ENCODE data around the gene ALDH1A1.

The ALDH1A1 gene

DNA sequence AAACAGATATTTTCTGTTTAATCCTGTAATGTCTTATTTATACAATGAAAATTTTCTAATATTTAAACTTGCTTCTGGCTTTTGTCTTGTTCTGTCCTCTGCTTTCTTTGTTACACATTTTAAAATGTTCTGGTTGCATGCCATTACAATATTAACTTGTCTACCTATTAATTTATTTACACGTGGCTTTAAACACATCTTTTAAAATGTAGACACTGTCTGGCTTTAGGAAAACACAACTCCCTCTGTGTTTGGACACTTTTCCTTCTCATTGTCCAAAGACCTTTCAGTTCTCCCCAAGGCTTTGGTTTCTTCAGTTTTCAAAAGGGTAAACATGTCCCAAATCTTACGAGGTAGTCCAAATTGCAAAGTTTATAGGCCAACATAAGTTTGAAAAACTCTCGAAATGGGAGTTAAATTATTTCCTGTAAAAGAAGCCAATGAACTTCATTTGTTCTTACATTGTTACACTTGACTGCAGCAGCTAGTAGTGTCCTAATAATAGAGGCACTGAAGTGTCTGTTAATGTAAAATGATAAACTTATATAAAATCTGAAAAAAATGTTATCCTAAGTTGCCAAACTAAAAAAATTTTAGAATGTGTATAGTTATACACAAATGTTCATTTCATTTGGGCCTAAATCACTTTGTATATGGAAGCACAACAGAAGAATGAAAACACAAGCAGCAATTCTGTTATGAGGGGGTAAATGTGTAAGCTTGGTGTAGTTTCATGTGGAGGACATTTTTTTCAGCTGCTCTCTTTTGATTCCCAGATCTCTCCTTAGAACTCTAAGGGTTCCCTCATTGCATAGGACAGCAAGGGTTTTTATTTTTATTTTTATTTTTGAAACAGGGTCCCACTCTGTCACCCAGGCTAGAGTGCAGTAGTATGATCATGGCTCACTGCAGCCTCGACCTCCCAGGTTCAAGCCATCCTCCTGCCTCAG is 53.8 kb downstream of the ALDH1A1 start:
- DNase-seq (ENCODE audit: extremely low read depth in 1 of 2, low read depth in 1 of 2), result no peak

DNA sequence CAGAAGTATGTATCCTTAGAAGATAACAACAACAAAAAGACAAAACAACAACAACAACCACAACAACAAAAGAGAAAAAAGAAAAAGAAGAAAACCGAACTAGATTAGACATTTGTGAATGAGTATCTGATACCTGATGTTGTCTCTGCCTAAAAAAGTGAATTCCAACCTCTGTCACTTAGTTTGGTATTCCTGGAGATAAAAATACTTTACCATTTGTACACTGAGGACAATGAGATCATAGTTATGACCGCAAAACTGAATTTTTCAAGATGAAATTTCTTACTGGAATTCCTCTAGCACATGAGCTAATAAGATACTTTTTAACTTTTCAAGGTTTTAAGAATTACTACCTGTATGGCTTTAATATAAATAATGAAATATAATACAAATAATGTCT is 54.5 kb downstream of the ALDH1A1 start:
- DNase-seq (ENCODE audit: extremely low read depth in 1 of 2, low read depth in 1 of 2), result no peak

DNA sequence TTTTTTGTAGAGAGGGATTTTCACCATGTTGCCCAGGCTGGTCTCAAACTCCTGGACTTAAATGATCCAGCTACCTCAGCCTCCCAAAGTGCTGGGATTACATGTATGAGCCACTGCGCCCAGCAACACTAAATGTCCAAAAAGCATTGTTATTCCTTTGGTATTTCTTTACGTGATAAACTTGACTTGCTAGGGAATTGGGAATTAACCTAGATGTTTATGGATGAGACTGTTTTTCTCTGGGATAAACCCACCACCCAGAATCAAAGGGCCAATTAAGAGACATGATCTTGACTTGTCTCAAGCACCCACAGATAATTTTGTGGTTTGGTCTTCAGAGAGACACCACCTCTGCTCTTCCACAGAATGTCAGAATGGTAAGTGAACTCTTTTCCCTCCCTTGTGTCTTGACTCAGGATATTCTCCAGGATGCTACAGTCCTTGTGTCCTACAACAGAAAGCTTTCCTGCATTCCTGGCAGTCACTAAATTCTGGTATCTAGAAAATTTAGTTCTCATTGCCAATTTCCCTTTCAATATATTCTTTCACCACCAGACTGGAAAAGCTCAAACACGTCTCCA is 55.7 kb downstream of the ALDH1A1 start:
- no peak for DNase-seq (ENCODE audit: extremely low read depth in 1 of 2, low read depth in 1 of 2)

GRCh38 chr9:72896439-72896838 is 56.4 kb downstream of the ALDH1A1 start:
- no peak for DNase-seq (ENCODE audit: extremely low read depth in 1 of 2, low read depth in 1 of 2)

GRCh38 chr9:72895122-72895521 is 57.7 kb downstream of the ALDH1A1 start:
- DNase-seq (ENCODE audit: extremely low read depth in 1 of 2, low read depth in 1 of 2), result no peak

DNA sequence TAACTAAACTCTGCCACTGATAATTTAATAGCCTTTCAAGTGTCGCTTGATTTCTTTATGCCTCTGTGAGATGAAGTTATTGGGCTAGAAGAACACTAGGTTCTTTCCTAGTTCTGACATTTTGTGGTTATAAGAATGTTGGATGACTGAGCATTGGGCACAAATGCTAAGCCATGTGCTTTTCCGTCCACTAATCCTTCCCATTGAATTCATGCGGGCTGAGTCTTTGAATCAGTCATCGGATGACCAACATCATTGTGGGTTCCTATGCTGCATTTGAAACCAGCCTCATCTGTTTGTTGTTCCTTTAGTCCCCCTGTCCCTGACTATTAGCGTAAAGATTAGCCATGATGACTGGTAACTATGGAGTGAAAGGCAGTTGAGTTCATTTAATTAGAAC is 58.5 kb downstream of the ALDH1A1 start:
- no peak for DNase-seq (ENCODE audit: extremely low read depth in 1 of 2, low read depth in 1 of 2)

DNA sequence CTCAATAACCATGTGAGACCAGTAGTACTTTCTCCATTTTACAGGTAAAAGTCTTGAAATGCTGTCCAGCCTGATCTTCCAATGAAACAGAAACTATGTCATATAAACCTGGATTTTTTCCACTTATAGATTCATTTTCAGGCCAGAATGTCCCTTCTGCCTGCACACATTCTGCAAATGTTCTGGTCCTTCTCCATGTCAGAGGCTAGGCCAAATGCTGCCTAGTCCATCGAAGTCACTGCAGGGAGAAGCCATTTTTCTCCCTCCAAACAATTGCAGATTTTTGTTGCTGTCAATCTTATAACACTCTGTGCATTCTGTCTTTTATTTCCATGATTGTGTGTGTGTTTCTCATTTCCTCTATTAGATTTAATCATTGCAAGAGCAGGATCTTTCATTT is 59.4 kb downstream of the ALDH1A1 start:
- no peak for DNase-seq (ENCODE audit: extremely low read depth in 1 of 2, low read depth in 1 of 2)

GRCh38 chr9:72891043-72891442 is 61.8 kb downstream of the ALDH1A1 start:
- no peak for DNase-seq (ENCODE audit: extremely low read depth in 1 of 2, low read depth in 1 of 2)

GRCh38 chr9:72888943-72889342 is 63.9 kb downstream of the ALDH1A1 start:
- no peak for DNase-seq (ENCODE audit: extremely low read depth in 1 of 2, low read depth in 1 of 2)

DNA sequence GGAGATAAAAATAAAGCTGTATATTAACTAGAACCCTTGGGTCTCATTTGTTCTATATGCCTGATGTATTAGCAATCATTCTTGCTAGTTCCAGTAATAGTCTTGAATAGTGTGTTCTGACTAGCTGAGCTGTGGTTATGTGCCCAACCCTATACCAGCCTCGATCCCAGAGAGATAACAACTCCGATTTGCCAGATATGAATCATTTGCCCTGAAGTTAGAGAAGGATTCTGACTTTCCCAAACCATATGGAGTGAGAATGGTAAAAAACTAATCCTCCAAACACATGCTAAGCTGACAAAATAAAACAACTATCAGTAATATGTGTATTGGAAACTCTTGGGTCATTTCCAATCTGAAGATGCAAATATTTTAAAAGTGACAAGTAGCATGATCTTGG is 64.8 kb downstream of the ALDH1A1 start:
- no peak for DNase-seq (ENCODE audit: extremely low read depth in 1 of 2, low read depth in 1 of 2)

GRCh38 chr9:72886386-72886785 is 66.5 kb downstream of the ALDH1A1 start:
- DNase-seq (ENCODE audit: extremely low read depth in 1 of 2, low read depth in 1 of 2), result no peak

GRCh38 chr9:72884508-72884907 is 68.3 kb downstream of the ALDH1A1 start:
- DNase-seq (ENCODE audit: extremely low read depth in 1 of 2, low read depth in 1 of 2), result no peak

DNA sequence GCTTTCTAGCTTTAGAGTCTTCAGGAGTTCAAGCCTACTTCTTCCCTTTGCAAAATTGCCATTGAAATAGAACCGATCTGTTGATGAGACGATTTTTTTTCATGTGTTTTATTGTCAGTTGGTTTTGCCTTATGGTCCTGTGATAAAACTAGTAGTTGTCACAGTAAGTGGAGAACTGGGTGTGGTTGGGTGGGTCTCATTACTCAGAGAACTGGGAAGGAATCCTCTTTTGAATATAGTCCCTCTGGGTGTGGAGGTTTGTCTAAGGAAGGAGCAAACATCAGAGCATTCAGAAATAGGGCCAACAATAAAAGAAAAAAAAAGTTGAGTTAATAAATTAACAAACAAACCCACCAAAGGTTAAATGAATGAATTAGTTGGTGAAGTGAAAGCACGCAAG is 69.0 kb downstream of the ALDH1A1 start:
- no peak for DNase-seq (ENCODE audit: extremely low read depth in 1 of 2, low read depth in 1 of 2)

GRCh38 chr9:72882117-72882775 is 70.6 kb downstream of the ALDH1A1 start:
- DNase-seq (ENCODE audit: extremely low read depth in 1 of 2, low read depth in 1 of 2), result no peak

- DNase-seq (ENCODE audit: extremely low read depth in 1 of 2, low read depth in 1 of 2), result no peak
These were observed 72.0 kb downstream of the ALDH1A1 start for GRCh38 chr9:72880821-72881220.

DNA sequence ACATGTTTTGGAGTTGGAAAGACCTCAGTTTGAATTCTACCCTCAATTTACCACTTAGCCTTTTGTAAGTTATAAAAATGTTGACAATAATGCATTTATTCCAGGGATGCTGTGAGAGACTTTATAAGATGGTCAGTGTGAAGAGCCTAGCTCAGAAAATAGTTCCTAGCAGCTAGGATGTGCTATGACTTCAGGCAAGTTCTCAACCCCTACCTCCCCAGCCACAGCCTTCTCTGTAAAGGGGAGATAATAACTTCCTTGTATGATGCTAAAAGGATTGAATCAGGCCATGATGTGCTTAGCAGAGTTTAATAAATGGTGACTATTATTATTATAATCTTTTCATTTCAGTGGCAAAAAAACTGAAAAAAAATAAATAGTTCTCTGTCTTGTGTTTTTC is 77.6 kb downstream of the ALDH1A1 start:
- DNase-seq (ENCODE audit: extremely low read depth in 1 of 2, low read depth in 1 of 2), result no peak

GRCh38 chr9:72874344-72874743 is 78.5 kb downstream of the ALDH1A1 start:
- DNase-seq (ENCODE audit: extremely low read depth in 1 of 2, low read depth in 1 of 2), result no peak

- no peak for DNase-seq (ENCODE audit: extremely low read depth in 1 of 2, low read depth in 1 of 2)
These were observed 79.4 kb downstream of the ALDH1A1 start for GRCh38 chr9:72873456-72873855.

DNA sequence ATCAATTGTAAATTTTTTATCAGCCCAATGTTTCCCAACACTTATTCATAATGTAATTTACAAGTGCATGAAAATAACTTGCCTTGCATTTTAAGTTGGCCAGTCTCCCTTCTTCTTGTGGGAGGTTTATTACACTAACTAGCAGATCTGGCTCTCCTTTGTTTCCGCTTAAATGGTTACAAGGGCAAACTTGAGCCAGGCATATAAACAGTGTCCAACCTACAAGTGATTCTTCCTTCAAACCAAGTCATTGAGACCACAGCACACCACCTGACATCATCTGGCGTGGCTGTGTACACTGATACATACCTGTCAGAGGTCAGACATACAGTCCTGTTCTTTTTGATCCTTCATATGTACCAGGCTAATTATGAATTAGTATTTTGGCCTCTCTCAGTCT is 80.1 kb downstream of the ALDH1A1 start:
- DNase-seq (ENCODE audit: extremely low read depth in 1 of 2, low read depth in 1 of 2), result no peak

- DNase-seq (ENCODE audit: extremely low read depth in 1 of 2, low read depth in 1 of 2), result no peak
These were observed 81.2 kb downstream of the ALDH1A1 start for GRCh38 chr9:72871685-72872084.

- DNase-seq (ENCODE audit: extremely low read depth in 1 of 2, low read depth in 1 of 2), result no peak
These were observed 88.5 kb downstream of the ALDH1A1 start for GRCh38 chr9:72864327-72864726.

All from activated CD8-positive, alpha-beta memory T cell treated with anti-CD3 and anti-CD28 coated beads for 1 hour (primary cell).